Iris pigment epithelial cell (primary cell): ENCODE measurements around the gene CENPM.
"Not testable (repeated sequence)": the region's sequence is repeated elsewhere in the genome, so short reads cannot be mapped to it uniquely, and the experiment has no call there.

Experiments
- DNase-seq: peaks from one replicate; pipeline ENCODE4 v3.0.0-alpha.2; 2011; ENCODE audit warnings: low read depth

CENPM gene

GRCh38 chr22:41966607-41967240, 19.8 kb upstream of the CENPM start:
- peak; percentile 95 for DNase-seq

- DNase-seq: no peak
These were observed 19.3 kb upstream of the CENPM start for GRCh38 chr22:41966225-41966606.

- no peak for DNase-seq
These were observed 17.1 kb upstream of the CENPM start for GRCh38 chr22:41964112-41964491.

GRCh38 chr22:41963453-41964111, 16.6 kb upstream of the CENPM start:
- peak; percentile 17 for DNase-seq

GRCh38 chr22:41957941-41958556, 11.1 kb upstream of the CENPM start:
- DNase-seq: no peak

- DNase-seq: no peak
These were observed 5.8 kb upstream of the CENPM start for GRCh38 chr22:41952713-41953112.

- DNase-seq: no peak
These were observed 5.0 kb upstream of the CENPM start, which contains the start of gene SMIM45 for GRCh38 chr22:41951898-41952474. SMIM45 (plus strand) TSS chr22:41952150.

- no peak for DNase-seq
These were observed 2.5 kb upstream of the CENPM start for GRCh38 chr22:41949297-41949965.

- not testable (repeated sequence) for DNase-seq
These were observed 2.0 kb upstream of the CENPM start for GRCh38 chr22:41948928-41949296.

- DNase-seq: no peak
These were observed 1.2 kb upstream of the CENPM start for GRCh38 chr22:41948142-41948541.

GRCh38 chr22:41947424-41948080, 600 bp upstream of the CENPM start:
- DNase-seq: no peak

GRCh38 chr22:41943661-41944209, 3.2 kb downstream of the CENPM start:
- DNase-seq: peak; percentile 28

- peak; percentile 96 for DNase-seq
These were observed 5.9 kb downstream of the CENPM start for GRCh38 chr22:41940832-41941765.

GRCh38 chr22:41939981-41940831, 6.7 kb downstream of the CENPM start:
- no peak for DNase-seq

- no peak for DNase-seq
These were observed 10.1 kb downstream of the CENPM start for GRCh38 chr22:41936894-41937169.

GRCh38 chr22:41935509-41935908, 11.4 kb downstream of the CENPM start:
- DNase-seq: no peak

GRCh38 chr22:41935015-41935351, 12.0 kb downstream of the CENPM start:
- no peak for DNase-seq

- no peak for DNase-seq
These were observed 12.5 kb downstream of the CENPM start for GRCh38 chr22:41934284-41935014.

- DNase-seq: no peak
These were observed 13.4 kb downstream of the CENPM start for GRCh38 chr22:41933411-41934177.
